ENCODE data around the gene CD276.
"Not testable (repeated sequence)": the region's sequence is repeated elsewhere in the genome, so short reads cannot be mapped to it uniquely, and the experiment has no call there.

Gene CD276

GRCh38 chr15:73683777-73684580, at the start of gene CD276:
Gene CD276, plus strand, starts transcription at chr15:73684383. Its CDS starts 15,257 bp downstream, at chr15:73699640.
- peak; percentile 54 for DNase-seq (ENCODE audit: low read depth)

- no peak for DNase-seq (ENCODE audit: low read depth)
Observed at GRCh38 chr15:73637527-73637926, 46.7 kb upstream of the CD276 start.

GRCh38 chr15:73639464-73639863, 44.7 kb upstream of the CD276 start:
- not testable (repeated sequence) for DNase-seq (ENCODE audit: low read depth)

- no peak for DNase-seq (ENCODE audit: low read depth)
Observed at GRCh38 chr15:73647259-73648013, 36.7 kb upstream of the CD276 start.

GRCh38 chr15:73648014-73648295, 36.2 kb upstream of the CD276 start:
- DNase-seq (ENCODE audit: low read depth) = no peak

- no peak for DNase-seq (ENCODE audit: low read depth)
Observed at GRCh38 chr15:73650416-73651126, 33.6 kb upstream of the CD276 start.

GRCh38 chr15:73654659-73655058, 29.5 kb upstream of the CD276 start:
- no peak for DNase-seq (ENCODE audit: low read depth)

GRCh38 chr15:73655724-73656123, 28.5 kb upstream of the CD276 start:
- no peak for DNase-seq (ENCODE audit: low read depth)

- no peak for DNase-seq (ENCODE audit: low read depth)
Observed at GRCh38 chr15:73658645-73659044, 25.5 kb upstream of the CD276 start.

- DNase-seq (ENCODE audit: low read depth) = no peak
Observed at GRCh38 chr15:73660455-73660854, 23.7 kb upstream of the CD276 start.

- DNase-seq (ENCODE audit: low read depth) = no peak
Observed at GRCh38 chr15:73674587-73674986, 9.6 kb upstream of the CD276 start.

- no peak for DNase-seq (ENCODE audit: low read depth)
Observed at GRCh38 chr15:73677146-73677607, 7.0 kb upstream of the CD276 start.

GRCh38 chr15:73677733-73678132, 6.5 kb upstream of the CD276 start:
- DNase-seq (ENCODE audit: low read depth) = no peak

- DNase-seq (ENCODE audit: low read depth) = no peak
Observed at GRCh38 chr15:73678498-73678897, 5.7 kb upstream of the CD276 start.

- no peak for DNase-seq (ENCODE audit: low read depth)
Observed at GRCh38 chr15:73679180-73679579, 5.0 kb upstream of the CD276 start.

- no peak for DNase-seq (ENCODE audit: low read depth)
Observed at GRCh38 chr15:73679964-73680363, 4.2 kb upstream of the CD276 start.

- no peak for DNase-seq (ENCODE audit: low read depth)
Observed at GRCh38 chr15:73680549-73680948, 3.6 kb upstream of the CD276 start.

- DNase-seq (ENCODE audit: low read depth) = no peak
Observed at GRCh38 chr15:73681063-73681462, 3.1 kb upstream of the CD276 start.

GRCh38 chr15:73681856-73682599, 2.2 kb upstream of the CD276 start:
- DNase-seq (ENCODE audit: low read depth) = no peak

GRCh38 chr15:73682600-73683090, 1.5 kb upstream of the CD276 start:
- DNase-seq (ENCODE audit: low read depth) = no peak

GRCh38 chr15:73683257-73683776, 866 bp upstream of the CD276 start:
- DNase-seq (ENCODE audit: low read depth) = no peak

Measured in HS-27A (cell line).